Type B pancreatic cell (in vitro differentiated cells): Measurements from ENCODE around the gene ZNF296. TPM values are rescaled to one million over a fixed set of nuclear protein-coding genes. Genes with fewer than 3 reads are reported as not detected.

Experiments
- DNase-seq: peaks from one replicate; pipeline ENCODE4 v3.0.0; 2021; ENCODE audit warnings: mixed read lengths; ENCODE audit not compliant: unreplicated experiment; ENCODE audit errors: extremely low spot score
- H3K27ac Mint-ChIP-seq: 2 replicates; pipeline ENCODE4 v1.8.0; 2021; ENCODE audit warnings: mild to moderate bottlenecking, mixed read lengths
- H3K27me3 Mint-ChIP-seq: 2 replicates; pipeline ENCODE4 v1.8.0; 2021; ENCODE audit warnings: mixed read lengths
- H3K36me3 Mint-ChIP-seq: 2 replicates; pipeline ENCODE4 v1.8.0; 2021; ENCODE audit warnings: mixed read lengths
- H3K4me1 Mint-ChIP-seq: one replicate; pipeline ENCODE4 v1.8.0; 2021; ENCODE audit warnings: mixed read lengths; ENCODE audit not compliant: unreplicated experiment
- H3K4me3 Mint-ChIP-seq: 2 replicates; pipeline ENCODE4 v1.8.0; 2021; ENCODE audit warnings: mild to moderate bottlenecking, mixed read lengths
- H3K9me3 Mint-ChIP-seq: 2 replicates; pipeline ENCODE4 v1.8.0; 2021; ENCODE audit warnings: mixed read lengths
- total RNA-seq: library from RNA; stranded (reverse); gene quantifications from 2 replicates; pipeline ENCODE4 v1.2.1, GENCODE V29; 2021; ENCODE audit warnings: low replicate concordance
- TF ChIP-seq, protein P1 (sequence below): fragments of 200-600 bp; sonication (generic); conservative IDR thresholded peaks from 2 replicates; pipeline ENCODE4 v1.5.0; 2021; ENCODE audit warnings: antibody characterized with exemption, mild to moderate bottlenecking

ZNF296 gene
- total RNA-seq, 1 donor from 2014 or later: 2.2 TPM

DNA sequence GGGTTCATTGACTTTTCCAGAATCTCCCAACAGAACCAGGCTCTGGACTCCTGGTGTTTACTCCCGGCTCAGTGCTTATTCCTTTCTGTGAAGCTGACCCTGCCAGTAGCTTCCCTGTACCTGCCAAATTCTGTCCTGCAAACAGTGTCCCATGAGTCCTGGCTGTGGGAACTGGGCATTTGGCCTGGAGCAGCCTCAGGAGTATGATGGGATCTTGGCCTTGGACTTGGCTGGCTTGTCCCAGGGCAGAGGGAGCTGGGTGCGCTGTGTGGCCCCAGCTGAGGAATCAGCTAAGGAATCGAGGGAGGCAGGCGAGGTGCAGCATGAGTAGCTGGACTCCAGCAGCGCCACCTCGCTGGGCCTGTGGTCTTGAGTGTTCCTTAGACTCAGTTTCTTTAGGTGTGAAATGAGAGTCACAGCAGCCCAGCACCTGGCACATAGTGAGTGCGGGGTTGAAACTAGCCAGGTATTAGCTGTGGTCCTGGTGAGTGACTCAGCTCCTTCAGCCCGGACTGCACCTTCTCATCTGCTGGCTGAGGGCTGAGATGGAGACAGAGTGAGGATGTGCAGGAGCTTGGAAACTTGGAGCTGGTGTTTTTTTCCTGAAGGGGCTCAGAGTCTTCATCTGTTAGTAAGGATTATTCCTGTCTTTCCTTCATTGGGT lies 27.1 kb downstream of the ZNF296 start:
- DNase-seq: no peak
- Mint-ChIP-seq H3K4me3 (no peak overlapping the region), H3K4me1 (peaks cover 12% of the 10 kb centered on the region), H3K36me3 (peaks cover 8% of the 10 kb centered on the region), H3K27me3 (no peaks in the 10 kb centered on the region), H3K27ac (peak overlapping the region; percentile 5), H3K9me3 (no peaks in the 10 kb centered on the region)
- TF ChIP-seq, protein P1, sequence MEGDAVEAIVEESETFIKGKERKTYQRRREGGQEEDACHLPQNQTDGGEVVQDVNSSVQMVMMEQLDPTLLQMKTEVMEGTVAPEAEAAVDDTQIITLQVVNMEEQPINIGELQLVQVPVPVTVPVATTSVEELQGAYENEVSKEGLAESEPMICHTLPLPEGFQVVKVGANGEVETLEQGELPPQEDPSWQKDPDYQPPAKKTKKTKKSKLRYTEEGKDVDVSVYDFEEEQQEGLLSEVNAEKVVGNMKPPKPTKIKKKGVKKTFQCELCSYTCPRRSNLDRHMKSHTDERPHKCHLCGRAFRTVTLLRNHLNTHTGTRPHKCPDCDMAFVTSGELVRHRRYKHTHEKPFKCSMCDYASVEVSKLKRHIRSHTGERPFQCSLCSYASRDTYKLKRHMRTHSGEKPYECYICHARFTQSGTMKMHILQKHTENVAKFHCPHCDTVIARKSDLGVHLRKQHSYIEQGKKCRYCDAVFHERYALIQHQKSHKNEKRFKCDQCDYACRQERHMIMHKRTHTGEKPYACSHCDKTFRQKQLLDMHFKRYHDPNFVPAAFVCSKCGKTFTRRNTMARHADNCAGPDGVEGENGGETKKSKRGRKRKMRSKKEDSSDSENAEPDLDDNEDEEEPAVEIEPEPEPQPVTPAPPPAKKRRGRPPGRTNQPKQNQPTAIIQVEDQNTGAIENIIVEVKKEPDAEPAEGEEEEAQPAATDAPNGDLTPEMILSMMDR: no peak

DNA sequence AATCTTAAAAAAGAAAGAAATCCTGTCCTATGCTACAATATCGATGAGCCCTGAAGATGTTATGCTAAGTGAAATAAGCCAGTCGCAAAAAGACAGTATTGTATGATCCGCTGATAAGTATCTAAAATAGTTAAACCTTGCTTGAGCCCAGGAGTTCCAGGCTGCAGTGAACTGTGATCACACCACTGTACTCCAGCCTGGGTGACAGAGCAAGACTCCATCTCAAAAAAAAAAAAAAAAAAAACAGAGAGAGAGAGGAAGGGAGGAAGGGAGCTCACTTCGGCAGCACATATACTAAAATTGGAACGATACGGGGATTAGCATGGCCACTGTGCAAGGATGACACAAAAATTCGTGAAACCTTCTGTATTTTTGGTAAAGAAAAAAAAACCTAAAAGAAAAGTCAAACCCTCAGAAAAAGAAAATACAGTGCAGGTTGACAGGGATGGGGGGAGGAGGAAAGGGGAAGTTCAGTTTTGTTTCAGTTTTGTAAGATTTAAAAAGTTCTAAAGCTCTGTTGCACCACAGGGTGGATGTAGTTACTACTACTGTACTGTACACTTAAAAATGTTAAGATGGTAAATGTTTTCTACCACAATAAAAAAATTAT lies 29.0 kb downstream of the ZNF296 start:
- Mint-ChIP-seq H3K9me3 (no peaks in the 10 kb centered on the region), H3K4me3 (no peak overlapping the region), H3K27me3 (no peaks in the 10 kb centered on the region), H3K4me1 (peaks cover 12% of the 10 kb centered on the region), H3K27ac (peak overlapping the region; percentile 5), H3K36me3 (peaks cover 8% of the 10 kb centered on the region)
- TF ChIP-seq, protein P1: no peak
- no peak for DNase-seq

DNA sequence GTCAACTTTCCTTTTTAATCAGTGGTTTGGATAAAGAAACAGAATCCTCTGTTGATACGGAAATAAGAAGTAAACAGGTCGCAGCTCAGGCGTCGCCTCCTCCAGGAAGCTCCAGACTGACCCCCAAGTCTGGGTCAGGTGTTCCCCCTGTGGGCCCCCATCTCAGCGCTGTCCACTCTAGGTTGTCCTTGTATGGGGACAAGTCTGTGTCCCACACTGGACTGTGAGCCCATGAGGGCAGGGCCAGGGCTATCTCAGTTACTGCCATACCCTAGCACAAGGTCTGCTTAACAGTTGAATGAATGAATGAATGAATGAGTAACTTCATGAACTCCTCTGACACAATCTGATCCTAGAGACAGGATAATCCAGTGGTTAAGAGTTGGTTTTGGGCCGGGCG lies 29.9 kb downstream of the ZNF296 start:
- Mint-ChIP-seq H3K9me3 (no peaks in the 10 kb centered on the region), H3K27ac (peak overlapping the region; percentile 80), H3K27me3 (no peaks in the 10 kb centered on the region), H3K36me3 (peaks cover 10% of the 10 kb centered on the region), H3K4me1 (peaks cover 14% of the 10 kb centered on the region), H3K4me3 (peak overlapping the region; percentile 65)
- DNase-seq: no peak
- TF ChIP-seq, protein P1: no peak

DNA sequence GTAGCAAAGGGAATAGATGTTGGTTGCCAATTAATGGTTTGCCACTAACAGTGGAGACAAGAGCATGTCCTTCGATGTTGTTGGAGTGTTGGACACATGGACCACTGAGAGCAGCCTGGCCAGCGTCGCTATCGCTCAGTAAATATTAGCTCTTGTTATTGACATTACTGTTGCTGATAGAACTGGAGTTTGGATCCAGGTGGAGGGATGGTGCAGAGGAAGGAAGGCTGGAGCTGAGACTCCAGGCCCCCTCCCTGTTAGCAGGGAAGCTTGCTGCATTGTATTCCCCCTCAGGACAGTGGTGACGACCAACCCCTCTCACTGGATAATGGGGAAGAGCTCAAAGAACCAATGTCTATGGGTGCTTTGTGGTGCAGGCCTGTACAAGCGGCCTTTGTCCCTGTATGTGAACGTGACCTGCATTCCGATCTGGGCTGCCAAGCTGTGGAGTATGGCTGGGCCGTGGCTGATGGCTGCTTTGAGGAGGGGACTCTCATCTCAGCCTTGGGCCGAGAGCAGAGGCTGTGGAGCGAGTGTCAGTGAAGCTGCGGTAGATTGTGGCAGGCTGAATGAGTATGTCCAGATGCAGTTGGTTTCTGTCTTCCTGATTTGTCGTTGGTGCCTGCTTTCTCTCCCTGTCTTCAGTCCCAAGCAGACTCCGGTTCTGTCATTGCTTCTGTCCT lies 30.5 kb downstream of the ZNF296 start:
- H3K27me3 Mint-ChIP-seq: no peaks in the 10 kb centered on the region
- H3K9me3 Mint-ChIP-seq: no peaks in the 10 kb centered on the region
- H3K4me3 Mint-ChIP-seq: peak overlapping the region; percentile 65
- H3K36me3 Mint-ChIP-seq: peaks cover 13% of the 10 kb centered on the region
- DNase-seq: no peak
- TF ChIP-seq, protein P1: no peak
- H3K27ac Mint-ChIP-seq: peak overlapping the region; percentile 80
- H3K4me1 Mint-ChIP-seq: peaks cover 14% of the 10 kb centered on the region

DNA sequence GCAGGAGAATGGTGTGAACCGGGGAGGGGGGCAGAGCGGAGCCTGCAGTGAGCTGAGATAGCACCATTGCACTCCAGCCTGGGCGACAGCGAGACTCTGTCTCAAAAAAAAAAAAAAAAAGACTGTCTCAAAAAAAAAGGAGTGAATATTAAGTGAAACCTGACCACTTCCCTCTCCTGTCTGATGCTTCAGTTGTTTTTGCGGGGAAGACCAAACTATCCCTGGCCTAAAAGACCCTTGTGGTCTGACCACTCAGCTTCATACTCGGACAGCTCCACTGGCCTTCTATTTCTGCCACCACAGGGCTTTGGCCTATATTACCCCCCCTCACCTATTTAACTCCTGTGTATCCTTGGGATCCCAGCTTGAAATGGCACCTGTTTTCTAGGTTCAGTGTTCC lies 35.2 kb downstream of the ZNF296 start:
- no peak for DNase-seq
- Mint-ChIP-seq H3K4me3 (peak overlapping the region; percentile 80), H3K4me1 (peaks cover 26% of the 10 kb centered on the region), H3K36me3 (peaks cover 14% of the 10 kb centered on the region), H3K9me3 (no peaks in the 10 kb centered on the region), H3K27me3 (no peaks in the 10 kb centered on the region), H3K27ac (peak overlapping the region; percentile 76)
- TF ChIP-seq, protein P1: no peak
